Coronary artery (tissue), 2 donors: ENCODE data around the gene AFF1.

Source experiments
- DNase-seq: peaks from one replicate; pipeline ENCODE4 v3.0.0-alpha.2; 2017; ENCODE audit warnings: low spot score
- H3K27ac ChIP-seq, 2 donors: fragments of 200-600 bp; sonication (generic); one replicate each; pipeline ENCODE4 v1.5.1; 2016 to 2019
- H3K4me3 ChIP-seq: fragments of 200-600 bp; sonication (generic); 2 replicates; pipeline ENCODE4 v1.5.1; 2016; ENCODE audit warnings: mild to moderate bottlenecking, moderate library complexity
- TF ChIP-seq, protein P1 (sequence below): fragments of 200-600 bp; sonication (generic); IDR thresholded peaks from one replicate; pipeline ENCODE4 v1.5.1; 2019; ENCODE audit warnings: antibody characterized with exemption

AFF1 gene

DNA sequence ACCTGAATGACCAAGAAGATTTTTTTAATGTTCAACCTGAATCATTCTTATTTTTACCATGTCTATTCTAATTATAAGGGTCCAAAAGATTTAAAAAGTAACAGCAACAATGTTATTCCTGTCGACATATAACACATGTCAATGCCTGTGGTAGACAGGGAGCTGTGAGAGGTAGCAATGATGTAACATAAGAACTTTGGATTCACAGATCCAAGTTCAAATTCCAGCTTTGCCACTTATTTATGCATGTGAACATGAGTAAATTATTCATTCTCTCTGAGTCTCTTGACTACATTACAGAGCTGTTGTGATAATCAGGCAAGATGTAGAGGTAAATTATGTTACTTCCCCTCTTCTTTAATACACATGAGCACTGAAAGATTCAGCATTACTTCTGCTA is 231.1 kb downstream of the AFF1 start:
- Histone ChIP-seq H3K4me3 (no peak overlapping the region), H3K27ac (no peak overlapping the region)
- TF ChIP-seq, protein P1, sequence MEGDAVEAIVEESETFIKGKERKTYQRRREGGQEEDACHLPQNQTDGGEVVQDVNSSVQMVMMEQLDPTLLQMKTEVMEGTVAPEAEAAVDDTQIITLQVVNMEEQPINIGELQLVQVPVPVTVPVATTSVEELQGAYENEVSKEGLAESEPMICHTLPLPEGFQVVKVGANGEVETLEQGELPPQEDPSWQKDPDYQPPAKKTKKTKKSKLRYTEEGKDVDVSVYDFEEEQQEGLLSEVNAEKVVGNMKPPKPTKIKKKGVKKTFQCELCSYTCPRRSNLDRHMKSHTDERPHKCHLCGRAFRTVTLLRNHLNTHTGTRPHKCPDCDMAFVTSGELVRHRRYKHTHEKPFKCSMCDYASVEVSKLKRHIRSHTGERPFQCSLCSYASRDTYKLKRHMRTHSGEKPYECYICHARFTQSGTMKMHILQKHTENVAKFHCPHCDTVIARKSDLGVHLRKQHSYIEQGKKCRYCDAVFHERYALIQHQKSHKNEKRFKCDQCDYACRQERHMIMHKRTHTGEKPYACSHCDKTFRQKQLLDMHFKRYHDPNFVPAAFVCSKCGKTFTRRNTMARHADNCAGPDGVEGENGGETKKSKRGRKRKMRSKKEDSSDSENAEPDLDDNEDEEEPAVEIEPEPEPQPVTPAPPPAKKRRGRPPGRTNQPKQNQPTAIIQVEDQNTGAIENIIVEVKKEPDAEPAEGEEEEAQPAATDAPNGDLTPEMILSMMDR = no peak
- DNase-seq = no peak

DNA sequence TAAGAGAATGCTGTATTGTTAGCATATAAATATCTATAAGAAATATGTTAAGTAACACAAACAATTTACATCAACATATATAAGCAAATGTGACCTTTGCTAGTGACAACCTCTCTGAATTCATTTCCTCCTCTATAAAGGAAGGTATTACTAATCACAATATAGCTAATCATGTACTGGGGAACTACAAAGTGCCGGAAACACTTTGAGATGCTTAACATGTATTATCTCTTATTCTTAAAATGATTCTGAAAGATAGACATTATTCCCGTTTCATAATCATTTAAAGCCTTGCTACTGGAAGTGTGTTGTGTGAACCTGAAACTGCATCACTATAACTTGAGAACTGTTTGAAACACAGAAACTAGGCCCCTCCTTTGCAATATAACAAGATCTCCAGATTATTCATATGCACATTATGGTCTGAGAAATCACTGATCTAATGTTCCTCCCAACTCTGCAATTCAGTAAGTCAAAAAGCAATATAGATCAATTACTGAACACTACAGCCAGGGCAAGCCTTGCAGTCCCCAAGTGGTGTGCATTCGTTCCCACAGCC is 231.6 kb downstream of the AFF1 start:
- TF ChIP-seq, protein P1 = no peak
- Histone ChIP-seq H3K4me3 (no peak overlapping the region), H3K27ac (no peak overlapping the region)
- no peak for DNase-seq

DNA sequence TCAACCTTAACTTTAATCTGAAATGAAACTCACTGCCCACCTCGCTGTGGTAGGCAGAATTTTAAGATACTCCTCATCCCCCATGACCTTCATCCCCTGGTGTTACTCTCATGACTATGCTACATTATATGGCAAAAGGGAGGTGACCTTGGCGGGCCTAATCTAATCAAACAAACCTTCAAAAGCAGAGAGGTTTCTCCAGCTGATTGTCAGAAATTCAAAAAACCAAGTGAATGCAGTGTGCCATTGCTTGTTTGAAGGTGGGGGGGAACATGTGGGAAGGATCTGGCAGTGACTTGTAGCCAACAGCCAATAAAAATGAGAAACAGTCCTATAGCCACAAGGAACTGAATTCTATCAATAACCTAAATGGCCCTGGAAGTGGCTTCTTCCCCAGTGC is 237.1 kb downstream of the AFF1 start:
- no peak overlapping the region for H3K4me3 ChIP-seq
- TF ChIP-seq, protein P1 = no peak
- no peak for DNase-seq
- no peak overlapping the region for H3K27ac ChIP-seq

DNA sequence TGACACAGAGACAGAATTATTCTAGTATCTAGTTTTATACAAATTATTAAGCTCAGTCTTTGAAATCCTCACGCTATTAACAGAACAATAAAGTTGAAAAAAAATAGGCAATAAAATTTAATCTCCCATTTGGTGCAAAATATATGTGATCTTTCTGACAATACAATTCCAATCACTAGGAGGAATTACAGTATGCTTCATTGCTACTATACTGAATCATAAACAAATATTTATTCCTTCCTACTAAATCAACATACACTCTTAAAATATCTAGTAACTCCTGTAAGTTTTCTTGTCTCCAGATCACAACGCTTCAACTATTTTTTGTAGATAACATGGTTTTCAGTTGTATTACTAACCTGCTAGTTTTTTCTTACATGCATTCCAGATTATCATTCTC is 239.9 kb downstream of the AFF1 start:
- DNase-seq = no peak
- TF ChIP-seq, protein P1 = no peak
- H3K4me3 ChIP-seq = no peak overlapping the region
- no peak overlapping the region for H3K27ac ChIP-seq

DNA sequence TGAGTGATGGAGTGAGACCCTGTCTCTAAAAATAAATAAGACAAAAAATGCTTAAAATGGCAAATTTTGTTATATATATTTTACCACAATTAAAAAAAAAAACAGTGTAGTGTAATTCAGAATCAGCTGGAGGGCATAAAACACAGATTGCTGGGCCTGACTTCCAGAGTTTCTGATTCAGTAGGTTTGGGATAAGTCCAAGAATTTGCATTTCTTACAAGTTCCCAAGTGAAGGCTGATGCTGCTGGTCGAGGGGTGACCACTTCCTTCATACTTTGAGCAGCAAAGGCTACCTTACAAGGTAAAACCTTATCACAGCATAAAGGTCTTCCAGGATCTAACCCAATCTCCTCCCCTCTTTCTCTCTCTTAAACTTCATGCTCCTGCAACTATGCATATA is 244.9 kb downstream of the AFF1 start:
- Histone ChIP-seq H3K27ac (no peak overlapping the region), H3K4me3 (no peak overlapping the region)
- TF ChIP-seq, protein P1 = no peak
- DNase-seq = no peak

DNA sequence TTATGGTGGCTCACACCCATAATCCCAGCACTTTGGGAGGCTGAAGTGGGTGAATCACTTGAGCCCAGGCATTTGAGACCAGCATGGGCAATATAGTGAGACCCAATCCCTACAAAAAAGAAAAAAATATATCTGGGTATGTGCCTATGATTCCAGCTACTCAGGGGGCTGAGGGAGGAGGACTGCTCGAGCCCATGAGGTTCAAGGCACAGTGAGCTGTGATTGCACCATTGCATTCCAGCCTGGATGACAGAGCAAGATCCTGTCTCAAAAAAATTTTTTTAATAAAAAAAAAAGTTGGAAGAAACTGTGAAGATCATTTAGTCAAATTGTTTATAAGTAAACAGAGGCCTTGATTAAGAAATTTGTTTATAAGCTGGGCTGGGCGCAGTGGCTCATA is 246.0 kb downstream of the AFF1 start:
- no peak overlapping the region for H3K4me3 ChIP-seq
- DNase-seq = no peak
- TF ChIP-seq, protein P1 = no peak
- no peak overlapping the region for H3K27ac ChIP-seq

DNA sequence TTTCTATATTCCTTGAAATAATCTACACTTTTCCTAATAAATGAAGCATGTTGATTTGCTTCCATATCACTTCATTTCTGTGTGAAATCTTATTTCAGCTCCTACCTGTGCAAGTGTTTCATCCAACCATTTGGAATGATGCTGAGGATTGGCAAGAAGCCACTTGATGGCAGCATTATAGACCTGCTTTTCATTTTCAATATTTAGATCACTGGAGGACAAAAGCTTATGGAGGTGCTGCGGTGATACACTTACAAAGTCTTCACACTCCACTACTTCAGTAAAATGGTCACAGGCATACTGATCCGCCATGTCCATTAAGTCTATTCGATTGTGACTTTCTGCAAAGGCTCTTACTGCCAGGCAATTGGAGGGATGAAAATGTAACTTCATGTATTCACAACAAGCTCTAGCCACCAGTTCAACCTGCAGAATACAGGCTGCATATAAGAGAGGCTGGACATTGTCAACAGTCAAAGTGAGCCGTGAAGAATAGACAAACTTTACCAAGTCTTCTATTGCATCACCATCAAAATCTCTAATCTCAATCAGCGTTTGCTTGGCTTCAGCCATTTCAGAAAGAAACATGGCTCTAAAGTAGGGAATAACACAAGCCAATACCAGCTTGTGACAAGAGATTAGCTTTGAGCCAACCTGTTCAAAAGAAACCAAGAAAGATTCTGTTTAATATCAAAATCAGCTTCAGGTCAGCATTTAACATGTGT is 250.5 kb downstream of the AFF1 start:
- no peak for DNase-seq
- TF ChIP-seq, protein P1 = no peak
- H3K27ac ChIP-seq = no peak overlapping the region
- no peak overlapping the region for H3K4me3 ChIP-seq
